ENCODE measurements around the gene DNAJA1.
"Not testable (repeated sequence)": the region's sequence is repeated elsewhere in the genome, so short reads cannot be mapped to it uniquely, and the experiment has no call there.

DNAJA1 gene

DNA sequence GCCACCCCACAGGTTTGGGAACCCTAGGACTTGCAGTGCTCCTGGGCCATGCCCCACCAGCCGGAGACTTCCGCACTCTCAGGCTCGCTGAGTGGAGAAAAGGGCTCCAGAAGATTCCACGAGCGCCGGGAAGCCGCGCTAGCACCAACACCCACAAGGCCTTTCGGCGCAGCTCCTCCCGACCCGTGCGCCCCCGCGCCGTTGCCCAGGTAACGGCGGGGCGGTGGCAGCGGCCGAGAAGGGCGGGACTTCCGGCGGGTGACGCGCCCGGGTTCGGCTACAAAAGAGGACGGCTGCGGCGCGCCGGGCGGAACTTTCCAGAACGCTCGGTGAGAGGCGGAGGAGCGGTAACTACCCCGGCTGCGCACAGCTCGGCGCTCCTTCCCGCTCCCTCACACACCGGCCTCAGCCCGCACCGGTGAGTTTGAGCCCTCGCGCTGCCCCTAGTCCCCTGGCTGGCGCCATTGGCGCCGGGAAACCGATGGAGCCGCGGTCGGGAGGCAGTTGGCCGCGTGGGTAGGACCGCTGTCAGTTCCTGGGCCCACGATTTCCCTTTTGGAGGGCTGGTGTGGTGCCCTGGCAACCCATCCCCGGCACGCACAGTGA, at the start of gene DNAJA1:
Gene DNAJA1 (plus strand): TSS at position 308 of the 606 bp plus-strand sequence. CDS start 1,212 bp downstream, outside the sequence.
- DNase-seq (ENCODE audit: low spot score), result peak; percentile 95

DNA sequence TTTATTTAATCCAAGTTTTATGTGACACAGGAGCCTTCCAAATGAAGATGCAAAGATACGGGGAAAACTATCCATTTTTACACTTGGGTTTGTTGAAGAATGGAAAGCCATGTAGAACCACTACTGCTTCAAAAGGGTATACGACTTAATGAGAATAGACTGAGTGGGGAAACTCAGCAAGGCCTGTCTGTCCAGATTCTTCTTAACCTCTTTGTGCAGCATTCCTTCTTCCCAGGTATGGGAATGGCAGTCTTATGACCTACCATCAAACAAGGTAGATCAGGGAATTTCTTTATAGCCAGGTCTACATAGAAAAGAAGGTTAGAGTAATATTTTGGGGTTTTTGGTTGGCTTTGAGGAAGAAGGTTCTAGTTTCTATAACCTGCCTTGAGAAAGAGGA, 47.0 kb upstream of the DNAJA1 start:
- no peak for DNase-seq (ENCODE audit: low spot score)

DNA sequence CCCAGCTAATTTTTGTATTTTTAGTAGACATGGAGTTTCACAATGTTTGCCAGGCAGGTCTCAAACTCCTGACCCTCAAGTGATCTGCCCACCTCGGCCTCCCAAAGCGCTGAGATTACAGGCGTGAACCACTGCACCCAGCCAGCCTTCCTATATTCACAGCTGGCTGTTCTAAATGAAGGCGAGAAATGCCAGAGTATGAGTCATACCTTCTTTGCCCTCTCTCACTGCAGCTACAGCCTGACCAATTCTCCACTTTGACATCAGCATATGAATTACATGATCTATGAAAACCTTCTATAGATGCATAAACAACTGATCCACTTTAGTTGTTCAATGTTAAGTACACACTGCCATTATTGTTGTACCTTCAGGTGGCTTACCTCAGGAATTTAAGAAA, 38.1 kb upstream of the DNAJA1 start:
- DNase-seq (ENCODE audit: low spot score), result no peak

DNA sequence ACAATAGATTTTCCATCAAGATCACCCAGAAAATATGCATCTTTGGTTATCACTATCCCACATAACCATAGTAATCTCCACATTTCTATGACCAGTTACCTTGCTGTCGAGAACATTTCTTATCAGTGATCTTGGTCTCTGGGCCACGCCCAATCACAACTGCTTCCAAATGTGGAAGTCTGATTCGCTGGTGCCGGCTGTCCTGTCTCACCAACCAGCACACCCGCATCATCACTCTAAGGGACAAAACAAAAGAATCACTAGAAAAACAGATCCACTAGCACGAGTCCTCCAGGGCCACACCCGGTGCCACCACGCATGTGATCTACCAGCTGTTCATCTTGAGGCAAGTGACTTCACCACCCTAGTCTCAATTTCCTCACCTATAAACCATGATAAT, 35.4 kb upstream of the DNAJA1 start:
- no peak for DNase-seq (ENCODE audit: low spot score)

DNA sequence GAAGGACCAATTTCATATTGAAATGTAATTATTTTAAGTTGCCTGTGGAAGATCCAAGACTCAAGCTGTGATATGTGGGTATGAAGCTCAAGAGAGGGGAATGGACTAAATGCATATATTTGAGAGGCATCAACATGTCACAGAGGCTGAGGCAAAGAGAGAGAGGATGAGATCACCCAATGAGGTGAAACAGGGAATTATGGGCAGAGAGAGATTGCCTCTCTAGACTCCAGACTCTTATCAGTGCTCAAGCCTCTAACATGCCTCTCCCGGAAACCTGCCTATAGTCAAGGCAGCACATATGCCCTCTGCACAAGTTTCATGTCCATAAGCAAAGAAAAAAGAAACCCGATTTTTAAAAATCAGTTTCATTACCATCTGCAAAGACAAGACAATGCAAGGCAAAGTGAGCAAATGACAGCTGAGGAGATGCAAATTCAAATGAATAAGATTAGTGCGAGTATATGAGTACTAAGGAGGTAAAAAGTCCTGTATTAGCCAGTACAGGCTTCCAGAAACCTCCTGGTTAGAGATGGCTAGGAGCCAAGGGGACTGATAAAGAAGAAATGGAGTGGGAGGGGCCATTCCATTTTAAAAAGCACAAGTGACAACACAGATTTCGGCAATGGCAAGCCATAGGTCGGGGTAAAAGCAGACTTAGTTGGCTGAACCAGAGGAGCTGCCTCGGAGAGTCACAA, 33.0 kb upstream of the DNAJA1 start:
- no peak for DNase-seq (ENCODE audit: low spot score)

DNA sequence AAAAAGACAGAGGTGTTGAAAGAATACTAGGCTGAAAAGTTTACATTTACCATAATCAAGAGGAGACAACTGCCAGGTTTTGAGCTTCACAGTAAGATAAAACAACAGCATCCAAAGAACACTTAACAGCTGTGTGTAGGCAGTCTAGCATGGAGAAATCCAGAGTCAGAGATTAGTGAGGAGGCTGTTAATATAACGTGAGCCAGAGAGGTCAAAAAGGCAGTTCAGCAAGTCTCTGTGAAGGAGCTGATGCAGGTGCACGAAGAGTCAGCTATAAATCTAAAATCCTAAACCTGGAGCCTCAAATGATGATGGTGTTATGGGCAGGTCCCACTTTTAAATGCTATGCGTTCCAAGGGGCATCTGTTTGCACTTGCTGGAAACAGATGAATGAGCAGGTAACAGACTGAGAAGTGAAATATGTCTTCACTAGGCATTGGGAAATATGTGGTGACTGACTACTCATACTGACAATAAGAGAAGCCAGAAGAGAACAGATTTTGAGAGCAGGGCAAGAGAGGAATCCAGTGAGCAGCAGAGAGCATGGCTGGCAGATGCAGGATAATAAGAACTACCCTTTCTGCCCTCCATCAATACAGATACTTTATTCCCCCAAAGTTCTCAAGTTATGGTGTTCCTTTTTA, 32.4 kb upstream of the DNAJA1 start:
- DNase-seq (ENCODE audit: low spot score), result no peak

DNA sequence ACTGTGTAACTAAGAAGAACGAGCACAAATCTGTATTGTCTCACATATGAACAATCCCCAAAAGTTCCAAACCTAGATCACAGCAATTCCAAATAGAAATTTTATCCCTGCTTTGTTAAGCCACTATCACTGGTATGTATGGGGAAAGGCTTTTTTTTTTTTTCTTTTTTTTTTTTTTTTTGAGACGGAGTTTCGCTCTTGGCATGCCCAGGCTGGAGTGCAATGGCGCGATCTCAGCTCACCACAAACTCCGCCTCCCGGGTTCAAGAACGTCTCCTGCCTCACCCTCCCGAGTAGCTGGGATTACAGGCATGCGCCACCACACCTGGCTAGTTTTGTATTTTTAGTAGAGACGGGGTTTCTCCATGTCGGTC, 24.4 kb upstream of the DNAJA1 start:
- peak; percentile 6 for DNase-seq (ENCODE audit: low spot score)

DNA sequence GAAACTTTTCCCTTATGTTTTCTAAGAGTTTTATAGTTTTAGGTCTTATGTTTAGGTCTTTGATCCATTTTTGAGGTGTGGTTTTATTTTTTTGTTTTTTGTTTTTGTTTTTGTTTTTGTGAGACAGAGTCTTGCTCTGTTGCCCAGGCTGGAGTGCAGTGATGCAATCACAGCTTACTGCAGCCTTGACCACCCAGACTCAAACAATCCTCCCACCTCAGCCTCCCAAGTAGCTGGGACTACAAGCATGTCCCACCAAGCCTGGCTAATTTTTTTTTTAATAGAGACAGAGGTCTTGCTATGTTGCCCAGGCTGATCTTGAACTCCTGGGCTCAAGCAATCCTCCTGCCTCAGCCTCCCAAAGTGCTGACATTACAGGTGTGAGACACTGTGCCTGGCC, 19.7 kb upstream of the DNAJA1 start:
- not testable (repeated sequence) for DNase-seq (ENCODE audit: low spot score)

DNA sequence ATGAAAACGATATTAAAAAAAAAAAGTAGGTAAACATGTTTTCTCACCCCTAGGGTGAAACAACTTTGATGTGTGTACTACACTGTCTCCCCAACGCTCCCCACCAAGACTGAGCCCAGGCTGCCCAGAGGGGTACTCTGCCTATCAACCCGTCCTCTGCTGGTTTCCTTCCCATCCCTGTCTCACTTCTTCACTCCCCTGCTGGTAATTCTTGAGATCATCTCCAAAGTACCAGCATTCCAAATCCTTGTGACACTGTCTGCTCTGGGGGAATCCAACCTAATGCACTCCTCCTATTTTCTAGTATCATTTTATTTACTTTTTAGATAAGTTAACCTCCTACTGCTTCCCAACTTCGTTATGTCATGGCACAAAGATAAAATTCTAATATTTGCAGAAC, 17.3 kb upstream of the DNAJA1 start:
- no peak for DNase-seq (ENCODE audit: low spot score)

DNA sequence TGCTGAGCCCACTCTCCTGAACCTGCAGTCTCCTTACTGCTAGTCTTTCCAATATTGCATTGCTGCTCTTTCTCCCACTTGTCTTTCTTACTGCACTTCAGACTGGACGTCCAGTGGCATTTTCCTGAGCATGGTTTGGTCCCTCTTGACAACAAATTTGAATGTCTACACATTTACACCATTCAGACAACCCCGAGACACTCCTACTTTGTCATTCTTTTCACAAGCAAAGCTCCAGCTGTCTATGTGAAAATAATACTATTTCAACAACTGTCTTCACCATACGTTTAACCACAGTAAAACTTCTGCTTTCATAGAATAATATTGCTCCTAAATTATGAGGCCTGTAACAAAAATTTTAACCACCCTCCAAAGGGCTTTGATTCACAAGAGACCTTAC, 13.2 kb upstream of the DNAJA1 start:
- no peak for DNase-seq (ENCODE audit: low spot score)

DNA sequence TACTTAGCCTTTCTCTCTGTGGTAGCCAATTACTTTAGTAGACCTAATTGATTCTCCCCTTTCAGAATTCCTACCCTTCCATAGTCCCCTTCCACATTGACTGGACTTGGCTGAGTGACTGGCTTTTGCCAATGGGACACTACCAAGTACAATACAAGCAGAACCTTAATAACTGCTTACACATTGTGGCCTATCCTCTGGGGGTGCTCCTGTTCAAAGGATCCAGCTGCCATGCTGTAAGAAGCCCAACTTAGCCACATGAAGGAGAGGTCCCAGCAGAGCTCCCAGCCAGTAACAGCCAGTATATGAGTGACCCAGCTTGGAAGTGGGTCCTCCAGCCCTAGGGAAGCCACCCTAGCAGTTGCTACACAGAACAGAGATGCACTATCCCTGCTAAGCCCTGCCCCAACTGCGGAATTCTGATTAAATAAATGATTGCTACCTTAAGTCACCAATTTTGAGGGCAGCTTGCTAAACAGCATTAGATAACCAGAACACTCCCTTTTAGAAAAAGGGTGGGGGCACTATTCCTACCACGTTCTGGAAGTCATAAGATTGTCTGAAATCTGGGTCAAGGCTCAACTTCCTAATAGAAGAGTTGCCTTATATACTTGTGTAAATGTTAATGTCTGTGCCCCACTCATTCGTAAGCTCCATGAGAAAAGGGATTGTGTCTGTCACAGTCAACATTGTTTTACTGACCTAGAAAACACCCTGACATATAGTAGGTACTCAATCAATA, 12.6 kb upstream of the DNAJA1 start:
- DNase-seq (ENCODE audit: low spot score), result no peak

DNA sequence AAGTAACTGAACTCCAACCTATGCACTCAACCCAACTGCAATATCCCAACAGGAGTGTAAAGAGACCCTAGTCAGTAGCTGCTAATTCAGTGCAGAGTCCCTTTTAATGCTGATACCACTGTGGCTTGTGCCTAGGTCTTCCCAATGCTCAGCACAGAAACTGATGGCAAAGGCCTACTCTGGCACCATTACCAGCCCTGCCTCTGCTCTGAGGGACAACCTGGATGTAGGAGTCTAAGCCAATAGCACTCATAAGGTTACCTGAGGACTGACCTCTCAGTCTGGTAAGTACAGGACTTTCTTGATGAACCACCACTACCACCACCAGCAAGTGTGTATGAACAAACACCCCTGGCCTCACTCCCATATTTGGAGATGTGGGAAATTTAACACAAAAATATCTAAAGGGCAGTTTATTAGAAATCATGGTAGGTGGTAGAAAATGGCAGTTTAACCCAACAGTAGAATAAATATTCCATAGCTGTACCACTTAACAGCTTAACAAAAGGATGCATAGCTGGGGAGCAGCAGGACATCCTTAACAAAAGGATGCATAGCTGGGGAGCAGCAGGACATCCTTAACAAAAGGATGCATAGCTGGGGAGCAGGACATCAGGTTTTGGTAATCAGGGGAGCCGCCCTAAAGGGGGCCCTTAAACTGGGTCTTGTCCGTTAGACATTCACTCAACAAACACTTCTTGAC, 11.0 kb upstream of the DNAJA1 start:
- no peak for DNase-seq (ENCODE audit: low spot score)

DNA sequence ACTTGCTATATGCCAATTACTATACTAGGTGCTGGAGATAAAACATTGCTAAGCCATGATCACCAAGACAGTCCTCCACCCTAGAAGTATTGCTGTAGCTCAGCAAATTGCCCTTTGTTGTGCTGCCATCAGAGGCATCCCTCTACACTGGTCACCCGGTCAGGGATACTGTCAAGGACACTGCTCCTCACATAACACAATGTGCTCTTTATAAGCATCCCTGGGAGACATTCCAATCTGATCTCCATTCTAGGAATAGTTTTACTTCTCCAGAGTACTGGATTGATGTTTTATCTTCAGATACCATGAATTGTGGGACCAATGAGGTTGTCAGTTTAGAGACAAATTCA, 10.4 kb upstream of the DNAJA1 start:
- no peak for DNase-seq (ENCODE audit: low spot score)

DNA sequence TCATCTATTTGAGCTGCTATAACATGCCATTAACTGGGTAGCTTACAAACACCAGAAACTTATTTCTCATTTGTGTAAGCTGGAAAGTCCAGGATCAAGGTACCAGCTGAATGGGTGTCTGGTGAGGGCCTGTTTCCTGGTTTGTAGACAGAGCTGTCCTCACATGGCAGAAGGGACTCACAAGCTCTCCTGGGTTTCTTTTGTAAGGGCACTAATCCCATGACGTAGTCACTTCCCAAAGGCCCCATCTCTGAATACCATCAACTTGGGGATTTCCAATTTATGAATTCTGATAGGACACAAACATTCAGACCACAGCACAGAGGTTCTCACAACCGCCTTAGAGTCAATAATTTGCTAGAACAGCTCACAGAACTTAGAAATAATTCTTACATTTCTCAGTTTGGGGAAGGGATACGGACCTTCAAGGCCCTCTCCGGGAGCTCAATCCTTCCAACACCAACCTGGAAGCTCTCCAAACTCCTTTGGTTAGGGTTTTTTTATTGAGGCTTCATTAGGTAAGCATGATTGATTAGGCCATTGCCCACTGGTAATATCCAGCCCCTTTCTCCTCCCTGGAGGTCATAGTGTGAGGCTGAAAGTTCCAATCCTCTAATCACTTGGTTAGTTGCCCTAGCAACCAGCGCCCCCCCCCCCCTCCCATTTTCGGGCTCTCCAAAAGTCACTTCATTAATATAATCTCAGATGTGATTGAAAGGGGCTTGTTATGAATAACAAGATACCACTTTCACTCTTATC, 7.6 kb upstream of the DNAJA1 start:
- DNase-seq (ENCODE audit: low spot score), result no peak

DNA sequence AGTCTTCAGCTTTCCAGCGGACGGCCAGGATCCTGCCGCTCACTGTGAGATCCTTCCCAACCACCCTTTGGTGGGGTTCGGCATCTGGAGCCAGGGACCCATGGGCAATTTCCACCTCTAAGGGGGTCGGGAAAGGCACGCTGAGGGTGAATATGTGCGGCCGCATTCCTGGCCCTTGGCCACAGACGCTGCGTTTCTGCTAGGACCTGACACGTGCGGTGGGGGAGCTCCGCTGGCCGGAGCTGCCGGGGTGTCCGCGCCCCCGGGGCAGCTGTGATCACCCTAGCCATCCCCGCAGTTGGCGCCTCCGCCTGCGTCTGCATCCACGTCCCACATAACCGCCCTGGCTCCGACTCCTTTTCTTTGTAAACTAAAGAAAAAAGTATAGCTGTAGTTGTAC, 5.3 kb upstream of the DNAJA1 start:
- no peak for DNase-seq (ENCODE audit: low spot score)

DNA sequence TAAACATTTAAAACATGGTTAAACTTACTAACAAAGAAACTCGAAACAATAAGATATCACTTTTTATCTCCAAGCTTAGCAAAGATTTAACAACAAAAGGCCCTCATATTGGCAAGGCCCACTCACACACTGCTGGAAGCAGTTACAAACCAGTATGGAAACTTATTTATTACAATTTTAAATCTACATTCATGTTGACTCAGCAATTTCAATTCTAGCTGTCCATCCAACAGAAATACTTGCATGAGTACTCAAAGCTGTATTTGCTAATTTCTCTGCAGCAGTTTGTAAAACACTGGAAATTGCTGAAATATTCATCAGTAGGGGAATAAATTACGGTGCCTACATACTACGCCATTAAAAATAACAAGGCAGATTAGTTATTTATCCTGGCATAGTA, 2.8 kb upstream of the DNAJA1 start:
- no peak for DNase-seq (ENCODE audit: low spot score)

DNA sequence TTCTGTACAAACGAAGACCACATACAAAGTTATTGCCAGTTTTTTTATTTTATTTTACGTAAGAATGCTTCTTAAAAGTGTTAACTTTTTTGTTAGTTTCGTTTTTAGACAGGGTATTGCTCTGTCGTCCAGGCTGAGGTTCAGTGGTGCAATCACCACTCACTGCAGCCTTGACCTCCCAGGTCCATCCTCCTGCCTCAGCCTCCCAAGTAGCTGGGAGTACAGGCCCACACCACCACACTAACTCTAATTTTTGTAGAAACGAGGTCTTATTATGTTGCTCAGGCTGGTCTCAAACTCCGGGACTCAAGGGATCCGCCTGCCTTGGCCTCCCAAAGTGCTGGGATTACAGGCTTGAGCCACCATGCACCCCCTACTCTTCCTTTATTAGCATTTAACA, 2.3 kb upstream of the DNAJA1 start:
- DNase-seq (ENCODE audit: low spot score), result no peak

DNA sequence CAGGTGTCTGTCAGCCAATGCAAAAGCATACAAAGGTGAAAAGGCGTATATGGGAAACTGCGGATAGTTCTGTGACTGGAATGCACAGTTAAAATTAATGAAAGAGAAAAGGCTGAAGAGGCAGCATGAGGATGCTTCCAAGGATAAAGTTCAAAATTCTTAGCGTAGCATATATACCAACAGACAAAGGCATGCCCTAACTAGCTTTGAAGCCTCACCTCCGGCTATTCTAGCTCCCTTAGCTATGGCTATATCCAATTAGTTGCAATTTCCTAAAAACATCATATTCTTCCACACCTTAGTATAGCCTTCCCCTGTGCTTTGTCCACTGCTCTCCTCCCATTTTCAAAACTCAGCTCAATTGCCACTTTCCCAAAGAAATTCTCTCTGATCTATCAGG, 1.4 kb upstream of the DNAJA1 start:
- DNase-seq (ENCODE audit: low spot score), result no peak

DNA sequence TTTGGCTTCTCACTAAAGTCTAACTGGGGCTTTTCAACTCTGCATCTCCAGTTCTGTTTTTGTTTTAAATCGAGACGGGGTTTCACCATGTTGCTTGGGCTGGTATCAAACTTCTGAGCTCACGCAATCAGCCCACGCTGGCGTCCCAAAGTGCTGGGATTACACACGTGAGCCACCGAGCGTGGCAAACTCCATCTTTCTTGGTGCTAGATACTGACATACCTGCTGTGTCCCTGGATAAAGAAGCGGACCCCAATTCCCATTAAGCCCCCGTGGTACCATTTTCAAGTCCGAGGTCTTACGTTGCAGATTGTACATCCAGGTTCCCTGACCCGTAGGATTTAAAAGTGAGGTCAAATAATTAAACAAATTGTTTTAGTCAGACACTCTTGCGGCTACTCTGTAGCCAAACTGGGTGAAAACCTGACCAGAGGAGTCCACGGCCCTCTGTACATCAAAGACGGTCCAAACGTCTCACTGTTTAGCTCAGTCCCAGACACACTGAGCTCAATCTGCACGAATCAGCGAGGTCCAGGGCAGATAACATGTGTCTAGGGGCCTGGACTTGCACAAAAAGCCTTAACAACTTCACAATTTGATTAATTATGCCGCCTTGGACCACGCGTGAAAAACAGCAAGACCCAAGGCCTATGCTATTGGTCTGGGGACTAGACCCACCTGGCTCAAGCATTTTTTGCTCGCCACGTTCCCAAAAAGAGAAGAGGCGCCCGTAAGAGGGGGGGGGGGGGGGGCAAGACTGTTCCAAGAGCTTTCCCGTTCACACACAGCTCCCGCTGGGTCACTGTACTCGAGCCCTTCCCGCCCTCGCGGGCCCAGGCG, 727 bp upstream of the DNAJA1 start:
- no peak for DNase-seq (ENCODE audit: low spot score)

DNA sequence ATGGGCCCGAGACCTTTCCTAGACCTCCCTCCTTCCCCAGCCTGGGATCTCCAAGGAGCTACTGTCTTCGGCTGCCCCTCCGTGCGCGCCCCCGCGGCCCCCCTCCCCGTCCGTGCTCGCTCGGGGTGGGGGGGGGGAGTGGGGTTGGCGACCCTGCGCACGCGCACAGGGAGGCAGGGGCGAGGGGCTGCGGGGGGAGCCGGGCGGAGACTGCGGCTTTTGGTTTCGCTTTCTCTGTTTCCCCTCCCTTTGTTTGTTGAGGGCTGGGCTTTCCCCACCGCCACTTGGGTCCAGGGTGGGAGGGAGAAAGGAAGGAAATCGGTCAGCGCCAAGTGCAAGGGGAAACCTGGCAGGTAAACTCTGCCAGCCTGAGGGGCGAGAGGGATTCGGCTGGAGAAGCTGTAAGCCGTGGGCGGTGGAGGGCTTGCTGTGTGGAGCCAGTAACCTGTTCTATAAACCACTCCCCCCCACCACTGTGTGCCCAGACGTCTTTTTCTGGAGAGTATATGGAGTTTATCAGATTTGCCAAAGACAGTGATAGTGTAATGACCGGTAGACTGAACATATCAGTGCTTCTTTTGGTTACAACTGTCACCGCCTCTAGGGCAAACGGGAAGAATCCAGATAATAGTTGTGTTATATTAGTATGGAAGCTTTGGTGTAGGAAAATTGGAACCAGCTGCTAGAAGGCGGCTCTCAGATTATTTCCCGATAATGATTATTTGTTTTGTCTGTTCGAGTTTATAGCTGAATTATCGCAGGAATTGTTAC, 684 bp downstream of the DNAJA1 start:
- peak; percentile 81 for DNase-seq (ENCODE audit: low spot score)
